Smooth muscle cell of bladder (primary cell): ENCODE measurements around the gene LATS1. TPM values are rescaled to one million over a fixed set of nuclear protein-coding genes. Genes with fewer than 3 reads are reported as not detected.

Experiments
- total RNA-seq: library from RNA; depleted of rRNA; stranded (reverse); fragments of >200 nt; gene quantifications from 2 replicates; pipeline ENCODE4 v1.2.3, GENCODE V29; 2014

LATS1 gene
- total RNA-seq, result 4.9 and 5.0 TPM in 2 replicates

DNA sequence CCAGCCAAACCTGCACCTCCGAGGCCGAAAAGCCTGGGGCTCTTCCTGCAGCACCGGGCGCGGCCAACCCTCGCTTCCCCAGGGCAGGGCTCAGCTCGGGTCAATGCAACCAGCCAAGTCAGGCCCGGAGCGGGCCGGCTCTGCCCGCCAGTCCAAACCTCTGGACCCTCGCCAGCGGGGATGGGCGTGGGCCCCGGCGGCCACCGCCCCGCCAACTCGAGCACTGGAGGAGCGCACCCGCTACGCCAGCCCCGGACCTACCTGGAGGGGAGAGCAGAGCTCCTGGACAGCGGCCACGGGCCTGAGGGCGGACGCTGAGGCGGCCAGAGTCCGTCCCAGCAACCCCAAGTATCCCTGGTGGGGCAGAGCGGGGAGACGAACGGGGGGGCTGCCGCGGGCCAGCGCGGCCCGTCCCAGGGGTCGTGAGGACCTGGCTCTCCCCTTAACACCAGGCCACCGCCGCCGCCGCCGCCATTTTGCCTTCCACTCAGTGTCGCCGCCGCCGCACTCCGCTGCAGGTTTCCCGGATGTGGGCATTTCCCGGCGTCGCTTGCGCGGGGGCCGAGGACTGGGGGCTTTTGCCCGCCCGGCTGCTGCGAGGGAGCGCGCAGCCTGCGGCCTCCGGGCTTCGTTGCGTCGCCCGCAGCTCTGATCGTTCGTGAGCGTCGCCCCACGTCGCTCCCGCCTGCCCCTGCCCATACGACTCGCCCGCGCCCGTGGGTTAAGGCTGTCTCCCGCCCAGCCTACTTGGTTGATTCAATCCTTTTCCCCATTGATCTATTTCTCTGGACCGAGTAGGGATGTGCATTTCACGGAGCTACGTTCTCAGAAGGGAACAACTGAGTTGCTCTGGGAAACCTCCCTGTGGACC lies at the start of gene LATS1:
LATS1 (minus strand) TSS at position 514 of the 871 bp plus-strand sequence. CDS start 15,975 bp downstream, outside the sequence.

DNA sequence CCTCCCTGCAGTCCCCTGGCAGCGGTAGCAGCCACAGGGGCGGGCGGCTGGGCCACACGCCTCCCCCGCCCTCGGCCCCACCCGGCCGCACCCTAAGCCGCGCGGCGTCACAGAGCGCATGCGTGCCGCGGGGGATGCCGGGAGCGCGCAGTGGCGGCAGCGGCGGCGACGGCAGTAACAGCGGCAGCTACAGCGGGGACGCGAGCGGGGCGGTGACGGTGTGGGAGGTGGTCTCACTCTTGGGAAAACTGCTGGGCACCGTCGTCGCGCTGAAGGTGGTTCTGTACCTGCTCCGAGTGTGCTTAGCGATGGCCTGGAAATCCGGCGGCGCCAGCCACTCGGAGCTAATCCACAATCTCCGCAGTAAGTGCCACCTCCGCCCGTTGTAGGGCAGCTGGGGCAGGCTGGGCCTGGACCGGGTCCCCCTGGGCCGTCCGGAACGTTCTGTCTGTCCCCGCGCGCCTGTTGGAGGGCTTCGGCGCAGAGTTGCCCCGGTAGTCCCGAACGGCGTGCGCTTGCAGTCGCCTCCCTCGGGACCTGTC lies 31.8 kb upstream of the LATS1 start, which contains the start of gene PCMT1:
PCMT1 (plus strand) TSS at position 148 of the 542 bp plus-strand sequence; CDS start at position 309, 161 bp downstream.

DNA sequence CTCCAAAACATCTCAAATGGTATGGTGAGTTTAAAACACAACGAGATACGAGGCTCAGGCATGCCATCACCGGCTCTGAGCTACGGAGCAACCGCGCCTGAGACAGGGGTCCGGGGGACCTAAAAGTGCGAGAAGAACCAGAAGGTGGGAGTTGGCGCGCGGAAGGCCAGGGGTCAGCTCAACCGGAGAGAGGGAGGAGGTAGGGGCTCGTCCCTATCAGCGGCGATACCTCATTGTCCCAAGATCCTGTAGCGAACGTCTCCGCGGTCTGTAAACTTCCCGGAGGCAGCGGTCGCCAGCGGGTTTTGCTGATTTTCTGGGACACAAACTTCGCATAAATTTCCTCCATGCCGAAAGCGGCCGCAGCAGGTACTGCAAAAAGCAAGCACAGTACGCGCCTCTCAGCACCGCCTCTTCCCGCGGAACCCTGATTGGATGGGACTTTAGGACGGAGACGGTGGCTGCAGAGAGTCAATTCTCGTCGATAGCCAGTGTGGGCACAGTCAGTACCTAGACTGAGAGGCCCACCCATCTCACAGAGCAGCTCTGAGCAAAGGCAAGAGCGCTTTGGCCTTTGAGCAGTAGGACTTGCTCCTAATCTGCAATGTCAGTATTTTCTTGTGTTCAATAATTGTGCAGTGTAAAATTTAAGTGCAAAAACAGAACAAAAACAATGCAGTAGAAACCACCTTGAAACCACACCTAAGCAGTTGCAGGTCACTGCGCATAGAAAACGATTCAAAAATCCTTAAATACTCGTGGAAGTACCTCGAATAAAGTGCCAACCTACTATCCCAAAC lies 28.4 kb upstream of the LATS1 start, which contains the start of gene NUP43:
NUP43 (minus strand) TSS at position 383 of the 800 bp plus-strand sequence; CDS start at position 349, 34 bp downstream.

DNA sequence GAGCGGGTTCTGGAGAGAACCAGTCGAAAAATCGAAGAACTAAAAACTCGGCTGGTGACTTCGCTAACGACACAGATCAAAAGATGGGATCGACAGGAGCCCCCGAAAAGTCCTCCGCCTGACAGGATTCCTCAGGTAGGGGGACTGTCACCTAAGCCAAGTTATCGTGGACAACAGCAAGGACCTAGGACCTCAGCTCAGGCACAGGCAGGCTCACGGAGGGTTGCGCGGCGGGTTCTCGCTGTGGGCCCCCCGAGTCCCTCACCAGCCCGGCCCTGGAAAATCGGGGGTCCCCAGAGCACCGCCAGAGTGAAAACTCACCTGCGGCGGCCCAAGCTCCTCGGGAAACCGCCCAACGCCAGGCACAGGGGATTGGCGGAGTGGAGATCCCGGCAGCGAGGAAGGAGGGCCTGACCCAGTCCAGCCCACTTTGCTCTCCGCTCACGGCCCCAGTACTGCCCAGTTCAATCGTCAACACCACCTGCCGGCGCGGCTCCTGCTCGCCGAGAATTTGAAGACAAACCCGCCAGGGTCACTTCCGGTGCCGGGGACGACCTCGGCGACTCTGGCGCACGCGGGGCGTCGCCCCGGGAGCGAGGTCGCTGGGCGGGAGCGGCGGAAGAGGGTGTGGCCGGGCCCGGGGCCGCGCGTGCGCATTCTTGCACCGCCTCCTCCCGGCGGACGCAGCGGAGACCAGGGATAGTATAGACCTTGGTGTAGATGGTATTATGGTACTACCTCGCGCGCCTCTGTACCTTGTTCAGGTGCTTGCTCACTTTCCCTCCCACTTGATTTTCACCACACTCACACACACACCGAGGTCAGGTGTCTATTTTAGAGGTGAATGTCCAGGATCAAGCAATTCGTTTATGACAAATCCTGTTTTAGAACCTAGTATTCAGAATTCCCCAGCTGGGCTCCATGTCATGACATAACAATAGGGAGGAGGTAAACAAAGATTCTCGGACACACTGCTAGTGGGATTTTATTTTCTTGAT lies 69.5 kb downstream of the LATS1 start, which contains the start of gene KATNA1:
KATNA1 (minus strand) TSS at position 567 of the 998 bp plus-strand sequence. CDS start 10,167 bp downstream, outside the sequence.

Other genes with a start within 250 kb of the LATS1 start
- under 0.01 TPM in 1 of 2 replicates, not detected in the other for gene ZC3H12D, start 233.1 kb downstream of the LATS1 start, total RNA-seq
- gene PPIL4, start 172.1 kb downstream of the LATS1 start, total RNA-seq, result 30.9 and 32.4 TPM in 2 replicates
- 55.5 and 69.1 TPM in 2 replicates for gene GINM1, start 151.7 kb downstream of the LATS1 start, total RNA-seq
- gene KATNA1, start 69.4 kb downstream of the LATS1 start, total RNA-seq, result 31.6 and 38.4 TPM in 2 replicates
- gene NUP43, start 28.4 kb upstream of the LATS1 start, total RNA-seq, result 11.5 and 11.8 TPM in 2 replicates
- 63.0 and 74.7 TPM in 2 replicates for gene PCMT1, start 31.6 kb upstream of the LATS1 start, total RNA-seq
- 74.2 and 81.4 TPM in 2 replicates for gene LRP11, start 146.3 kb upstream of the LATS1 start, total RNA-seq
- gene RAET1E, start 180.0 kb upstream of the LATS1 start, total RNA-seq, result 0.14 and 0.37 TPM in 2 replicates
- gene RAET1G, start 205.0 kb upstream of the LATS1 start, total RNA-seq, result 3.3 and 4.1 TPM in 2 replicates
- gene ULBP2, start 223.9 kb upstream of the LATS1 start, total RNA-seq, result 2.6 and 2.7 TPM in 2 replicates
- gene ULBP1, start 245.8 kb upstream of the LATS1 start, total RNA-seq, result under 0.01 TPM in 1 of 2 replicates, not detected in the other